ENCODE results near the gene VAV2. TPM values are rescaled to one million over a fixed set of nuclear protein-coding genes. Genes with fewer than 3 reads are reported as not detected.

Gene VAV2
- total RNA-seq, 1 experiment from 2014 or later: 9.7 TPM

DNA sequence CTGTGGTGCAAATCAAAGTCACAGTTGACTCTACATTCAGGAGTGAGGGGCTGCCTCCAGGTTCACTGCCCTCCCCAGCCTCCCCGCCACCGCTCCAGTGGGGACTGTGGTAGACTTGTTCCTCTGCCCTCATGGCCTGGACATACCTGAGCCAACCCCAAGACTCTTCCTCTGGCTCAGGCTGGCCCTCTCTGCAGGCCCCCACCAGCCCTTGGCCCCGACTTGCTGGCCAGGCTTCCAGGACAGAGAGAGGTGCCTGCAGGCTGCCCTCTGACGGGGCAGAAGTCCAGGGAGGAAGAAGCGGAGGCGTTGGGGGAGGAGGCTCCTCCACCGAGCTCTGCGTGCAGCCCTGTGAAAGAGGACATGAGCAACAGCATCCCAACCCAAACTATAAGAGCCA is 251.2 kb downstream of the VAV2 start:
- Histone ChIP-seq H3K9ac (ENCODE audit: low read length) (no peak overlapping the region), H3K4me2 (ENCODE audit: low read length) (no peak overlapping the region), H3K4me1 (ENCODE audit: insufficient read depth, low read length) (peaks cover 5% of the 10 kb centered on the region; the same call in 1 of the 2 replicates), H3K9me2 (replicated peaks; ENCODE audit: low read length) (no peaks in the 10 kb centered on the region), H3K79me2 (ENCODE audit: low read length) (no peaks in the 10 kb centered on the region), H2AFZ (ENCODE audit: low read length) (no peak overlapping the region), H3K27me3 (ENCODE audit: low read length) (no peaks in the 10 kb centered on the region), H3K27ac (ENCODE audit: low read length) (no peak overlapping the region), H4K20me1 (ENCODE audit: low read length) (no peaks in the 10 kb centered on the region), H3F3A (ENCODE audit: low read length, unreplicated experiment) (no peaks in the 10 kb centered on the region), H3K4me3 (ENCODE audit: low read length) (no peak overlapping the region), H3K9me3 (ENCODE audit: low read length) (no peaks in the 10 kb centered on the region), H3K36me3 (ENCODE audit: low read depth, low read length) (no peaks in the 10 kb centered on the region)
- TF ChIP-seq EZH2 (IDR thresholded peaks at IDR 0.05; ENCODE audit: low read length, unreplicated experiment) (no peak), EZH2phosphoT487 (IDR thresholded peaks at IDR 0.05; ENCODE audit: borderline replicate concordance, low read length) (no peak)
- TF ChIP-seq, protein P1, sequence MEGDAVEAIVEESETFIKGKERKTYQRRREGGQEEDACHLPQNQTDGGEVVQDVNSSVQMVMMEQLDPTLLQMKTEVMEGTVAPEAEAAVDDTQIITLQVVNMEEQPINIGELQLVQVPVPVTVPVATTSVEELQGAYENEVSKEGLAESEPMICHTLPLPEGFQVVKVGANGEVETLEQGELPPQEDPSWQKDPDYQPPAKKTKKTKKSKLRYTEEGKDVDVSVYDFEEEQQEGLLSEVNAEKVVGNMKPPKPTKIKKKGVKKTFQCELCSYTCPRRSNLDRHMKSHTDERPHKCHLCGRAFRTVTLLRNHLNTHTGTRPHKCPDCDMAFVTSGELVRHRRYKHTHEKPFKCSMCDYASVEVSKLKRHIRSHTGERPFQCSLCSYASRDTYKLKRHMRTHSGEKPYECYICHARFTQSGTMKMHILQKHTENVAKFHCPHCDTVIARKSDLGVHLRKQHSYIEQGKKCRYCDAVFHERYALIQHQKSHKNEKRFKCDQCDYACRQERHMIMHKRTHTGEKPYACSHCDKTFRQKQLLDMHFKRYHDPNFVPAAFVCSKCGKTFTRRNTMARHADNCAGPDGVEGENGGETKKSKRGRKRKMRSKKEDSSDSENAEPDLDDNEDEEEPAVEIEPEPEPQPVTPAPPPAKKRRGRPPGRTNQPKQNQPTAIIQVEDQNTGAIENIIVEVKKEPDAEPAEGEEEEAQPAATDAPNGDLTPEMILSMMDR (conservative IDR thresholded peaks at IDR 0.05; ENCODE audit: low read depth, low read length): no peak
- ChIA-PET CTCF (no interaction called here), POLR2A (ENCODE audit: unreplicated experiment) (no interaction called here)
- no TSS peak for BruUV-seq (replicated peaks)
- DNase-seq (no peak), ATAC-seq (no peak)
- intact Hi-C loops (cut with micrococcal nuclease): no loop called here

DNA sequence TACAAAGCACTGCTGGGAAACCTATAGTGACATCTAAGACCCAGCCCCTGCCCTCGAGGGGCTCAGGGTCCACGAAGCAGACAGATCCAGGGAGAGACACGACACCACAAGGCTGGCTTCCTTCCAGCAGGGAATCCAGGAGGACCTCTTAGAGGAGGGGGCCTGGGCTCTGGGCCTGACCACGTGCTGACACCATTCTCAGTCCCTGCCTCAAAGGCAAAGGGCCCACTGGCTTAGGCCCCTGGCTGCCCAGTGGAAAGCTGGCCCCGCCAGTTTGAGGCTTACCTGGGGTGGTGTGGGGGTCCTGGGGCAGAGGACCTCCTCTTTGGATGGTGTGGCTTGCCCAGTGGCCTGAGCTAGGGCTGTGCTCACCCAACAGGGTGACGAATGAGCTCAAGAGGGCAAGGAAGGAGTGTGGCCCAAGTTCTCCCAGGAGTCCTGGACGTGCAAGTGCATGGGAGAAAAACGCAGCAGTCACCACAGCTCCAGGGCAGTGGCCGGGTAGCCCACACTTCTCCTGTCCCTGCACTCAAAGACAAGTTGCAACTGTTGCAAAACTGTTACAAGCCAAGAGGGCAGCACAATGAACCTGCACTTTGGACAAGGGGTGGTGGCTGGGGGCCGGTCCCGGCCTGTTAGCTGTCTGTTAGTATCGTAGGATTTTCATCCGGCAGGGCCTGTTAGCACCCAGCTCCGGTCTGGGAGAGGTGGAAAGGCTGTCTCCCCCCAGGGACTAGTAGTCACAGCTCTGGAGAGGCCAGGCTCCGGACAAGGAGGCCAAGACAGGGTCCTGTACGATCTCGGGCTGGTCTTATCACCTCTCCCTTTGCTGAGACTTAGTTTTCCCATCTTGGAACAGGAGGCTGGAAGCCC is 252.5 kb downstream of the VAV2 start:
- ChIA-PET CTCF (no interaction called here), POLR2A (ENCODE audit: unreplicated experiment) (no interaction called here)
- BruUV-seq (replicated peaks): no TSS peak
- H3K9me2 ChIP-seq (replicated peaks; ENCODE audit: low read length): no peaks in the 10 kb centered on the region
- H3K36me3 ChIP-seq (ENCODE audit: low read depth, low read length): no peaks in the 10 kb centered on the region
- H3K4me1 ChIP-seq (ENCODE audit: insufficient read depth, low read length): peaks cover 5% of the 10 kb centered on the region; the same call in 1 of the 2 replicates
- H3F3A ChIP-seq (ENCODE audit: low read length, unreplicated experiment): no peaks in the 10 kb centered on the region
- no peak overlapping the region for H3K4me2 ChIP-seq (ENCODE audit: low read length)
- H4K20me1 ChIP-seq (ENCODE audit: low read length): no peaks in the 10 kb centered on the region
- no peak overlapping the region for H3K9ac ChIP-seq (ENCODE audit: low read length)
- no peaks in the 10 kb centered on the region for H3K79me2 ChIP-seq (ENCODE audit: low read length)
- ATAC-seq: no peak
- no peaks in the 10 kb centered on the region for H3K9me3 ChIP-seq (ENCODE audit: low read length)
- no peak overlapping the region for H3K27ac ChIP-seq (ENCODE audit: low read length)
- DNase-seq: no peak
- TF ChIP-seq EZH2phosphoT487 (IDR thresholded peaks at IDR 0.05; ENCODE audit: borderline replicate concordance, low read length): no peak
- no peak for TF ChIP-seq EZH2 (IDR thresholded peaks at IDR 0.05; ENCODE audit: low read length, unreplicated experiment)
- TF ChIP-seq, protein P1 (conservative IDR thresholded peaks at IDR 0.05; ENCODE audit: low read depth, low read length): no peak
- H2AFZ ChIP-seq (ENCODE audit: low read length): no peak overlapping the region
- intact Hi-C loops (cut with micrococcal nuclease): no loop called here
- H3K4me3 ChIP-seq (ENCODE audit: low read length): no peak overlapping the region
- H3K27me3 ChIP-seq (ENCODE audit: low read length): no peaks in the 10 kb centered on the region

DNA sequence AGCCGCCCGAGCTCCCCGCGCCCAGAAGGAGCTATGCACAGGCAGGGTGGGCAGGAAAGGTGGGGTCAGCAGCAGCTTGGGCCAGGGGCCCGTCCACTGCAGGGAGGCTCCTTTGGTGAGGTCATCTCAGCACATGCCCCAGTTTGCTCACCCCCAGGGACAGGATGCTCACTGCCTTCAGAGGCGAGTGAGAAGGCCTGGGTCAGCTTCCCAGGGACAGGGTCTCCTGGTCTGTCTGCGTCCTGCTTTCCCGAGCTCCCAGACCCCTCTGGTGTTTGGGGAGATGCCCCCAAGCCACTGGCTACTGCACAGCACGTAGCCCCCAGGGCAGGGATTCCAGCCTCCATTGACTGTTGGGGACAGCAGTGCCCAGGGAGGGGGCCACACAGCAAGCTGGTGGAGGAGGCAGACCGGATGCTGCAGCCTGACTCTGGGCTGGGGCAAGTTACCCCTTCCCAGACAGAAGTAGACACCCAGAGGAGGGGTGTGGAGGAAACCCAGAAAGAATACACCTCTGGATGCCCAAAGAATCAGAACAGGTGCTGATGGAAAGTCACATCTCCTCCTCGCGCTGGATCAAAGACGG is 253.4 kb downstream of the VAV2 start:
- Histone ChIP-seq H3K4me1 (ENCODE audit: insufficient read depth, low read length) (peaks cover 5% of the 10 kb centered on the region; the same call in 1 of the 2 replicates), H3F3A (ENCODE audit: low read length, unreplicated experiment) (no peaks in the 10 kb centered on the region), H3K36me3 (ENCODE audit: low read depth, low read length) (no peaks in the 10 kb centered on the region), H3K27me3 (ENCODE audit: low read length) (no peaks in the 10 kb centered on the region), H3K9me3 (ENCODE audit: low read length) (no peaks in the 10 kb centered on the region), H3K4me2 (ENCODE audit: low read length) (peak overlapping the region; percentile 71; the same call in 1 of the 2 replicates), H3K79me2 (ENCODE audit: low read length) (no peaks in the 10 kb centered on the region), H4K20me1 (ENCODE audit: low read length) (no peaks in the 10 kb centered on the region), H3K4me3 (ENCODE audit: low read length) (no peak overlapping the region), H3K9ac (ENCODE audit: low read length) (no peak overlapping the region), H2AFZ (ENCODE audit: low read length) (peak overlapping the region; percentile 67; the same call in 1 of the 2 replicates), H3K9me2 (replicated peaks; ENCODE audit: low read length) (no peaks in the 10 kb centered on the region), H3K27ac (ENCODE audit: low read length) (no peak overlapping the region)
- POLR2A ChIA-PET (ENCODE audit: unreplicated experiment): no interaction called here
- no peak for DNase-seq
- no TSS peak for BruUV-seq (replicated peaks)
- ATAC-seq: no peak
- TF ChIP-seq, protein P1 (conservative IDR thresholded peaks at IDR 0.05; ENCODE audit: low read depth, low read length): no peak
- CTCF ChIA-PET: no interaction called here
- intact Hi-C loops (cut with micrococcal nuclease): no loop called here
